ENCODE results near the gene RAB3GAP1.
"Not testable (repeated sequence)": the region's sequence is repeated elsewhere in the genome, so short reads cannot be mapped to it uniquely, and the experiment has no call there.

The RAB3GAP1 gene

GRCh38 chr2:135097532-135098231 lies 45.6 kb downstream of the RAB3GAP1 start:
- in situ Hi-C loops (cut with MboI; ENCODE audit: low sequenced_read_pairs): no loop called here

- in situ Hi-C loops (cut with MboI; ENCODE audit: low sequenced_read_pairs): no loop called here
These were observed 47.9 kb downstream of the RAB3GAP1 start for GRCh38 chr2:135099802-135100483.

- in situ Hi-C loops (cut with MboI; ENCODE audit: low sequenced_read_pairs): no loop called here
These were observed 51.8 kb downstream of the RAB3GAP1 start for GRCh38 chr2:135103843-135104242.

GRCh38 chr2:135105513-135106316 lies 53.6 kb downstream of the RAB3GAP1 start:
- in situ Hi-C loops (cut with MboI; ENCODE audit: low sequenced_read_pairs): not testable (repeated sequence)

- in situ Hi-C loops (cut with MboI; ENCODE audit: low sequenced_read_pairs): no loop called here
These were observed 61.2 kb downstream of the RAB3GAP1 start for GRCh38 chr2:135113322-135113721.

GRCh38 chr2:135119582-135119981 lies 67.5 kb downstream of the RAB3GAP1 start:
- in situ Hi-C loops (cut with MboI; ENCODE audit: low sequenced_read_pairs): no loop called here

GRCh38 chr2:135121016-135121657 lies 69.0 kb downstream of the RAB3GAP1 start:
- in situ Hi-C loops (cut with MboI; ENCODE audit: low sequenced_read_pairs): no loop called here

- in situ Hi-C loops (cut with MboI; ENCODE audit: low sequenced_read_pairs): not testable (repeated sequence)
These were observed 69.6 kb downstream of the RAB3GAP1 start for GRCh38 chr2:135121658-135122039.

GRCh38 chr2:135124924-135125886 lies 73.1 kb downstream of the RAB3GAP1 start:
- in situ Hi-C loops (cut with MboI; ENCODE audit: low sequenced_read_pairs): no loop called here

- in situ Hi-C loops (cut with MboI; ENCODE audit: low sequenced_read_pairs): no loop called here
These were observed 73.8 kb downstream of the RAB3GAP1 start for GRCh38 chr2:135125940-135126339.

GRCh38 chr2:135130751-135131150 lies 78.7 kb downstream of the RAB3GAP1 start:
- in situ Hi-C loops (cut with MboI; ENCODE audit: low sequenced_read_pairs): no loop called here

GRCh38 chr2:135132314-135132713 lies 80.2 kb downstream of the RAB3GAP1 start:
- in situ Hi-C loops (cut with MboI; ENCODE audit: low sequenced_read_pairs): no loop called here

GRCh38 chr2:135140606-135141005 lies 88.5 kb downstream of the RAB3GAP1 start:
- in situ Hi-C loops (cut with MboI; ENCODE audit: low sequenced_read_pairs): no loop called here

- in situ Hi-C loops (cut with MboI; ENCODE audit: low sequenced_read_pairs): no loop called here
These were observed 90.2 kb downstream of the RAB3GAP1 start for GRCh38 chr2:135142323-135142722.

- in situ Hi-C loops (cut with MboI; ENCODE audit: low sequenced_read_pairs): no loop called here
These were observed 92.3 kb downstream of the RAB3GAP1 start for GRCh38 chr2:135144343-135144742.

- in situ Hi-C loops (cut with MboI; ENCODE audit: low sequenced_read_pairs): no loop called here
These were observed 97.2 kb downstream of the RAB3GAP1 start for GRCh38 chr2:135149251-135149650.

GRCh38 chr2:135150725-135151124 lies 98.6 kb downstream of the RAB3GAP1 start:
- in situ Hi-C loops (cut with MboI; ENCODE audit: low sequenced_read_pairs): no loop called here

- in situ Hi-C loops (cut with MboI; ENCODE audit: low sequenced_read_pairs): no loop called here
These were observed 99.5 kb downstream of the RAB3GAP1 start for GRCh38 chr2:135151615-135152014.

GRCh38 chr2:135152361-135152760 lies 100.3 kb downstream of the RAB3GAP1 start:
- in situ Hi-C loops (cut with MboI; ENCODE audit: low sequenced_read_pairs): no loop called here

GRCh38 chr2:135154962-135155361 lies 102.9 kb downstream of the RAB3GAP1 start:
- in situ Hi-C loops (cut with MboI; ENCODE audit: low sequenced_read_pairs): no loop called here
